GM21528 (cell line): Measurements from ENCODE around the gene OR52J3.
"Not testable (repeated sequence)": the region's sequence is repeated elsewhere in the genome, so short reads cannot be mapped to it uniquely, and the experiment has no call there.

Experiments used
- ATAC-seq: cut with Tn5 transposase; IDR thresholded peaks from one replicate; pipeline ENCODE4 v1.9.1; 2021; ENCODE audit warnings: mild to moderate bottlenecking, moderate library complexity; ENCODE audit not compliant: unreplicated experiment, low FRiP score

The OR52J3 gene

DNA sequence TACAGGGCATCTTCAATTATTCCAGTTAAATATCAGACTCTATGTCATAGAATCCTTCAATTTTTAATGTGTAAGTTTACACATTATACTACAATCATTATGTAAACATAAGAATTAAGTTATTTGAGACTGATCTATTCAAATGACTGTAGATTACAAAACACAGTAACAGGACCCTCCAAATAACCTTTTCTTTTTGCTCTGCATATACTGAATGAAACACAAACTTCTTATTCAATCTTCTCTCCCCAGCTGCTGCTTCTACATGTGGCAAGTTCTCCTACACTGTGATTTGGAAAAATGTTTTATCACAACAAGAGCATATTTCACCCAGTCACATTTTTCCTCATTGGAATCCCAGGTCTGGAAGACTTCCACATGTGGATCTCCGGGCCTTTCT, at the start of gene OR52J3:
OR52J3 (plus strand) TSS at position 301 of the 400 bp plus-strand sequence; CDS start at position 301, 0 bp downstream.
- no peak for ATAC-seq

- ATAC-seq: peak; percentile 60
These were observed 41.7 kb upstream of the OR52J3 start for GRCh38 chr11:5004424-5005274.

- no peak for ATAC-seq
These were observed 38.8 kb upstream of the OR52J3 start for GRCh38 chr11:5007561-5007960.

GRCh38 chr11:5011254-5011653, 35.1 kb upstream of the OR52J3 start:
- no peak for ATAC-seq

DNA sequence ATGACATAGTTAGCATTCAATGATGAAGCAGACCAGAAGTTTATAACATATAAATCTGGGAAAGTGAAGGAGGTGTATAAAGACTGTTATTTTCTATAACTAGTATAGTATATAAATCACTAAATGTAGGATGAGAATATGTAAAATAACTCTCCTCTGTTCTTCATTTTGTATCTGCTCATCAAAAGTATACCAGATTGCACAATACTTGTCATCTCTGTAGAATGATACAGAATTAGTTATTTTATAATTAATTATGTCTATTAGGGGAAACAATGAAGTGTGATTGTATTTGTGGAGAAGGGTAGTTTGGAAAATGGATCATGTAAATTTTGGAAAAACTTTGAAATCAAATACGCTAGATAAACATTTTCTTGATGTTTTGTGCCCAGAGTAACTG, 33.3 kb upstream of the OR52J3 start:
- ATAC-seq: no peak

DNA sequence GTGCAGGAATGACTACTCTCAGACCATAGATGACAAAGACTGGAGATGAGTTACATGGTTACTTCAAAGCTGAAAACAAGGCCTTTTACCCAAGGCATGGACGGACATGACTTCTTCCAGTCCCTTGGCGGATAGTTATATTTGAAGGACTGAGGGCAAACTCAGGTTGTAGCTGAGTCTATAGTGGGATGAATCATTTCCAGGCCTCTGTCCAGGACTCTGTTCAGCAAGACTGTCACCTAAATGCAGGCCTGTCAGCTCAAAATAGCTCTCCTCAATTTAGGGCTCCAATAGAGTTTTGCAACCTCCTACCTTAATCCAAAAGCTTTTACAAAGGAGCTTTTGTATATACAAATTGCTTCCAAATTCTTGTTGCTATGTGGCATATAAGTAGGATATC, 24.3 kb upstream of the OR52J3 start:
- no peak for ATAC-seq

- no peak for ATAC-seq
These were observed 9.7 kb upstream of the OR52J3 start for GRCh38 chr11:5036669-5037068.

DNA sequence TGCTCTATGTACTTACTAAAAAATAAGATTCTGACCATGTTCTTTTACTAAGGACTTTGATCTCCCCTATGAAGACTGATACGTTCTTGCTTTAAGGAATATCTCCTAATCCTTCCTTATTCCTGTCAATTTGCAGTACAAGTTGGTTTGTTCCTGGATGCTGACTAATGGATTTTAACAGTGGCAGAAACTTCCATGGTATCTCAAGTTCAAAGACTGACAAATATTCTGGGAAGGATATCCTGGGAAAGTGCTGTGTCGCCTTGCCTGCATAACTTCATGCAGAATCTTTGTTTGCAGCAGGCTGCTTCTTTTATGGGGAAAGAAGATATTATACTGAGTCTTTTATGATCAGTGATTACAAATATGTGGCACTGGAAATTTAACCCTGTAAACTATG, 8.4 kb upstream of the OR52J3 start:
- no peak for ATAC-seq

DNA sequence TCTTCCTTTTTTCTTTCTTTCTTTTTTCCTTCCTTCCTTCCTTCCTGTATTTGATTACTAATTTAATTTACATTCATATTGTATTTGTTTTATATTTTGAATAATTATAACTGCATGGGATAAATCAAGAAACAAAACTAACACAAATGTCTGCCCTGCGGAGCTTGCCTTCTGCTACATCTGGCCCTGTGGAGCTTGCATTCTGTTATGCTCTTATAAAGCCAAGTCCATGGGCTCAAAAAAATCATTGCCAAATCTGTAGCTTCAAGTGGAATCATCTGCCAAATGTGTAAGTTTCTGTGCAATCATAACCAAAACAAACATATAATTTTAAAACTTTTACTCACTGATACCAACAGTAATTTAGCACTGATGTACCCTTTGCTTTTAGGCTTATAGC, 8.0 kb upstream of the OR52J3 start:
- no peak for ATAC-seq

DNA sequence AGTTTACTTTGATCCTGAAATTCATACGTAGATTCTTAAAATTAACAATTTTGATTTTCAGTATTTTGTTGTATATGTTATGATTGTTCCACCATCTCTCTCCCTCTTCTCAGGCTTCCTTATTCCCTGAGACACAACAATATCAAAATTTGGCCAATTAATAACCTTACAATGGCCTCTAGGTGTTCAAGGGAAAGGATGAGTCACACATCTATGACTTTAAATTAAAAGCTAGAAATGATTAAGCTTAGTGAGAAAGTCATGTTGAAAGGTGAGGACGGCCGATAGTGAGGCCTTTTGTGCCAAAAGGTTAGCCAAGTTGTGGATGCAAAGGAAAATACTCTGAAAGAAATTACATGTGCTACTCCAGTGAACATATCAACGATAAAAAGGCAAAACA, 5.5 kb upstream of the OR52J3 start:
- no peak for ATAC-seq

DNA sequence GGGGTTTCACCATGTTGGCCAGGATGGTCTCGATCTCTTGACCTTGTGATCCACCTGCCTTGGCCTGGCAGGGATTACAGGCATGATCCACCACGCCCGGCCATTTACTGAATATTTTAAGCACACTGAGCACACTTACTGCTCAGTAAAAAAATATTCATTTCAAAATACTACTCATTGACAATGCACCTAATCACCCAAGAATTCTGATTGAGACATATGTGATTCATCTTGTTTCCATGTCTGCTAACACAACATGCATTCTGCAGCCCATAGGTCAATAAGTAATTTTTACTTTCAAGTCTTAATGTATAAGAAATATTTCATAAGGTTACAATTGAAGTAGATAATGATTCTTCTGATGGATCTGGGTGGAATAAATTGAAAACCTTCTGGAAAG, 4.2 kb upstream of the OR52J3 start:
- ATAC-seq: no peak

DNA sequence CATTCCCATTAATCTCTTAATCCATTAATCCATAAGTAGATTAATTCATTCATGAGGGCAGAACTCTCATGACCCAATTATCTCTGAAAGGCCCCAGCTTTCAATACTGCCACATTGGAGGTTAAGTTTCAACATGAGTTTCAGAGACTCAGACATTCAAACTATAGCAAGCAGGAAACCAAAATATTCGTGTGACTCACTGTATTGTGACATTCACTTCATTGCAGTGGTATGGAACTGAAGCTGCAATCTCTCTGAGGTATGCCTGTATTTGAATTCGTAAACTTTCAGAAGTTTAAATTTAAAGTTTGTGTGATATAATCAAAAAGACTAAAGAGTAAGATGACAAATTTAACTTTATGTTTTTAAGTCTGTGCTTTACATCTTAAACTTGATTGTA, 2.9 kb upstream of the OR52J3 start:
- ATAC-seq: no peak

GRCh38 chr11:5046754-5047330, 516 bp downstream of the OR52J3 start:
- no peak for ATAC-seq

DNA sequence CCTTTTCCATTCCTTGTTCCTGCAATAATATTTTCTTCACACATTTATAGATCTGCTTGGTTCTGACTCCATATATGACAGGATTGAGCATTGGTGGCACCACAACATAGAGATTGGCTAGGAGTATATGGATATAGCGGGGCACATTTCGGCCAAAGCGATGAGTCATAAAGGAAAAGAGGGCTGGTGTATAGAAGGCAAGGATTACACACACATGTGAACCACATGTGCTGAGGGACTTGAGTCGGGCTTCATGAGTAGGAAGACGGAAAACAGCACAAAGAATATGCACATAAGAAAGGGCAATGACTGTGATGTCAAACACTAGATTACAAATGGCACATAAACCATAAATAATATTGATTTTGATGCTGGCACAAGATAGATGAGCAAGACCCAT, 12.4 kb downstream of the OR52J3 start:
- not testable (repeated sequence) for ATAC-seq

DNA sequence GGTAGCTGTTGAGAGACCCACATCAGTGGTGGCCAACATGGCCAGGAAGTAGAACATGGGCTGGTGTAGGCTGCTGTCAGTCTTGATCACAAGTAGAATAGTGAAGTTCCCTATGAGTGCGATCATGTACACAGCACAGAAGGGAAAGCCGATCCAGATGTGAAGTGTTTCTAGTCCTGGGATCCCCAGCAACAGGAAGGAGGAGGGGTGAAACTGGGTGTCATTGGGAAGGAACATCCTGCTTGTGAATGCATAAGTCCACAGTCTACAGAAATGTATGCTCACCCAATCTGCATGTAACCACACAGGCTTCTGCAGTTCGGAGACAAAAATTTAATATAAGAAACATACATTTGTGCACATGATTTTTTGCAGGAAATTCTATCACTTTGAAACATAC, 13.1 kb downstream of the OR52J3 start, which contains the start of gene OR52E2:
OR52E2 (minus strand) TSS at position 237 of the 400 bp plus-strand sequence; CDS start at position 237, 0 bp downstream.
- ATAC-seq: no peak

- ATAC-seq: no peak
These were observed 18.7 kb downstream of the OR52J3 start for GRCh38 chr11:5065027-5065426.

- ATAC-seq: no peak
These were observed 22.9 kb downstream of the OR52J3 start, which contains the start of gene OR52E1 for GRCh38 chr11:5069272-5069671. Gene OR52E1 (plus strand): TSS chr11:5069572.

GRCh38 chr11:5071799-5072198, 25.5 kb downstream of the OR52J3 start:
- ATAC-seq: no peak

GRCh38 chr11:5081405-5081804, 35.1 kb downstream of the OR52J3 start:
- ATAC-seq: no peak

DNA sequence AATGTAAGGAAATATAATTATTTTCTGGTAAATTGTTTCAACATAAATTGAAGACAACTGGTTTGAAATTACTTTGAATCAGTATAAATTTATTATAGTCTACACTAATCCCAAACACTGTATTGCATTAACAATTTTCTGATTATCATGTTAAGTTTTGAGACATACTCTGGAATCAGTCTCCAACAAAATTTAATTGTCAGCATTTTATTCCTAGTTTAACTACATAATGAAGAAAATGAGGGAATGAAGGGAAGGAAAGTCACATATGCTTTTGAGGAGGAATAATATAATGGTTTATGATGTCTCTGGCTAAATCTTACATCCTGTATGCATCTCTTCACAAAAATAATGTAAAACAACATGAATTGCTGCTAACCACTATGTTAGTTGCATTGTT, 37.3 kb downstream of the OR52J3 start:
- ATAC-seq: no peak

GRCh38 chr11:5088556-5088955, 42.2 kb downstream of the OR52J3 start:
- no peak for ATAC-seq

- no peak for ATAC-seq
These were observed 44.3 kb downstream of the OR52J3 start for GRCh38 chr11:5090668-5091067.
